ENCODE results near the gene ITPR2.

The ITPR2 gene

DNA sequence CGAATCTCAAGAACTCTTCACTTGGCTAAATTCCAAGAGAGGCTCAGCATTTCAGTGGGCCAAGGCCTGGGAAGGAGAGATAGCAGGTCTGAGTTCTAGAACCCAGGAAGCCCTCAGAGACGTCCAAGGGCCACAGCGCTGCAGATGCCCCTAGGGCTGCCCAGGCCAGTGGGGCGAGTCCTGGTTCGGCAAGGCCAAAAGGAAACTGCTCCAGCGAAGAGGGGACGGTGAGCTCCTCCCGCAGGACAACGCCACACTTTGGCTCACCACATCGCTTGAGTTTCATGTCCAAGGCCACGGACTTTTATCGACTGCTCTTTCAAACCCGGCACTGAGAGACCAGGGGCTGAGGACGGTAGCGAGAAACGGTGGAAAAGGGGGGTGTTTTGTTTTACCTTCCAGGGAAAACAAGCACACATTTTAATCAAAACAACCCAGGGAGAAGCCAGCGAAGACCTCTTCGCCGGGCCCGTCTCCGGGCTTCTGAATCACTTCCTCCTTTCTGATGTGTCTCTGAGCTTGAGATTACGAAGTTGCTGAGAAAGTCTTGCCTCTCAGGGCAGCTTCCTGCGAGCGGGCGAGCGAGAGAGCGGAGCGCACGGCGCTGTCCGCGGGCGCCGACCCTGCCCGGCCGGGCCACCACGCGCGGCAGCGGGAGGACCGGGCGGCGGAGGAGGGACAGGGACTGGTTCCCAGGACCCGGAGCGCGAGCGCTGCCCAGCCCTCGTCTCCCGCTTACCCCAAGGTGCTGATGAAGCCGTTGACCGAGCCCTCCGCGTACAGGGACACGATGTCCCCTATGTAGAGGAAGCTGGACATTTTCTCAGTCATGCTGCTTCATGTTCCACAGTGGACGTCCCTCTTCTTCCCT lies 808 bp downstream of the ITPR2 start:
- Histone ChIP-seq H3K27ac (ENCODE audit: low read depth, low read length) (peak overlapping the region; percentile 44), H3K4me3 (ENCODE audit: low read depth, low read length) (peak overlapping the region; percentile 79)

DNA sequence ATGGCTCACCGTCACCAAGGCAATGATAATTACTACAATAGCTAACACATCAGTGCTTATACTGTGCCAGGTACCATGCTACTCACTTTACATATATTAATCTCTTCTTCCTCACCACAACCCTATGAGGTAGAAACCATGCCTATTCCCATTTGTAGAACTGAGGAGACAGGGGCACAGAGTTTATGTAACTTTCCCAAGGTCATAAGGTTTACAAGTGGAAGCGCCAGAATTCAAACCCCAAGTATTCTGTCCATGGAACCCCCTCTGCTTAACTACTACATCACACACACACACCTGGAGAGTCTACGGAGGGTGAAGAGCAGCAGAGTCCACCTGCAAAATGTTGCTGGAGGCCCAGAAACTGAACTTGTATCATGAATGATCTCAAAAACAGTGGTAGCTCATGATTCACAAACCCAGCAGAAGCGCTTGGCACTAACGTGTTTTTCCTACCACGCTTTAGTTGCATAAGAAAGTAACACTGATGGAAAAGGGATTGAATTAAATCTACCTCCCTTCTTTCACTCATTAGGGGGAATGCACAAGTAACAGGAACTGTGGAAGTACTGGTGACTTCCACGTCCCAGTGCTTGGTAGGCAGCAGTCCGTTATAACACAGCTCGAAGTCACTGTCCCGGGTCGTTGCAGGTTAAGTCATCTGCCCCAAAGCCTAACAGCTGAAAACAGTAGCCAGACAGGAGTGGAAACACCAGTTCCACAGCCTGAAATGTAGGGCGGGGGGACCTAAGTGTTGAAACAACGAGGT lies 2.0 kb downstream of the ITPR2 start:
- H3K9me3 ChIP-seq (ENCODE audit: control insufficient read depth, insufficient read depth, low read length): no peaks in the 10 kb centered on the region
- H3K4me3 ChIP-seq (ENCODE audit: low read depth, low read length): peak overlapping the region; percentile 55
- no peaks in the 10 kb centered on the region for H3K27me3 ChIP-seq (ENCODE audit: control insufficient read depth, insufficient read depth, low read length)
- H3K27ac ChIP-seq (ENCODE audit: low read depth, low read length): no peak overlapping the region
- no peak overlapping the region for H3K9ac ChIP-seq (ENCODE audit: low read depth, low read length)
- H3K36me3 ChIP-seq (ENCODE audit: control insufficient read depth, insufficient read depth, low read length): no peaks in the 10 kb centered on the region
- peaks cover 9% of the 10 kb centered on the region for H3K4me1 ChIP-seq (ENCODE audit: control insufficient read depth, insufficient read depth, low read length)

More for the DNA sequence above, 808 bp downstream of the ITPR2 start:
- no peaks in the 10 kb centered on the region for H3K27me3 ChIP-seq (ENCODE audit: control insufficient read depth, insufficient read depth, low read length)
- H3K9me3 ChIP-seq (ENCODE audit: control insufficient read depth, insufficient read depth, low read length): no peaks in the 10 kb centered on the region
- peaks cover 9% of the 10 kb centered on the region for H3K4me1 ChIP-seq (ENCODE audit: control insufficient read depth, insufficient read depth, low read length)
- peak overlapping the region; percentile 38 for H3K9ac ChIP-seq (ENCODE audit: low read depth, low read length)
- no peaks in the 10 kb centered on the region for H3K36me3 ChIP-seq (ENCODE audit: control insufficient read depth, insufficient read depth, low read length)

DNA sequence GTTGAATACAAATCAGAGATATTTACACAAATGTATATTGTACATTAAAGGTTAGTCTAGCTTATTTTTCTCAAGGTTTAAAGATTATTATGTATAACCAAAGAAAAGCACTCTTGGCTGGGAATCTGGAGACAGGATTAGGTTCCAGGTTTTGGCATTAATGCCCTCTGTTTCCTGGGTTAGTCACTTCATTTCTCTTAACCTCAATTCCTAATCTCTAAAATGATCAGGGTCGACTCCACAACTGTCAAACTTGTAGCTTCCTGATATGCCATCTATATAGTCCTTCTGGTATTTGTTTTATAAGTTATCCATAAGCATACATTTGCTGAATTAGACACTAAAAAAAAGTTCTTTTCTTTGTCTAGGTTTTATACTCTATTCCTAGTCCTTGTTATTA lies 2.6 kb downstream of the ITPR2 start:
- Histone ChIP-seq H3K27ac (ENCODE audit: low read depth, low read length) (no peak overlapping the region), H3K27me3 (ENCODE audit: control insufficient read depth, insufficient read depth, low read length) (no peaks in the 10 kb centered on the region), H3K9me3 (ENCODE audit: control insufficient read depth, insufficient read depth, low read length) (no peaks in the 10 kb centered on the region), H3K4me3 (ENCODE audit: low read depth, low read length) (peak overlapping the region; percentile 55), H3K9ac (ENCODE audit: low read depth, low read length) (no peak overlapping the region), H3K4me1 (ENCODE audit: control insufficient read depth, insufficient read depth, low read length) (peaks cover 9% of the 10 kb centered on the region), H3K36me3 (ENCODE audit: control insufficient read depth, insufficient read depth, low read length) (no peaks in the 10 kb centered on the region)

DNA sequence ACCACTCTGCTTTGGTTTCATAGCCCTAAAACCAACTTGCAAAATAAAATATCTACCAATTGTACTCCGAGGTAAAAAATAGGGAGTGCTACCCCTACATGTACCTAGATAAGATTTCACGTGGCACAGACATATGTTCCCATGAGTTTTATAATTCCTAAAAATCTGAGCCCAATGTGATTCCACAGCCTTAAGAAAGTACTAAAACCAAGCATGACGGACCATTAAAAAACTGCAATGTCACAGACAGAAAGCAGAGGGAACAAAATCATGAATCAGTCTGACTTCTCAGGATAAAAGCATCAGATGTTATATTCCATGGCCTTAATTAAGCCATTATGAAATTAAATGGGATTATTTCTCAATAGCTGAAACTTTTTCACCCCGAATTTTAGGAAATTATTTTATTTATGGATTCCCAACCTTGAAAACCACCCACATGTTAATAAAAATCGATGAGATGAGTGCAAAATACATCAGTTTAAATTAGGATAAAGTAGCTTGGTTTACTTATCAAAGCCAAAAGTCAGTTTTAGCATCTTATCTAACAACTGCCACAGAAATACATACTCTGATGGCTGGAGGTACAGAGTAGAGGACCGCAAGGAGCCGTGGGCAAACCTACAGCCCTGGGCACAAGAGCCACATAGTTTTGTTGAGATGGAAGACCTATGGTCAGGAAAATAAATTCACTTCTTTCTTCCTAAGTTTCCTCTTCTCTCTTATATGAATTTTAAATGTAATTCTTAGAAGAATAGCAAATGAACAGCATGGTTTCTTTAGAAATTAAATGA lies 4.5 kb downstream of the ITPR2 start:
- H3K4me1 ChIP-seq (ENCODE audit: control insufficient read depth, insufficient read depth, low read length): peaks cover 6% of the 10 kb centered on the region
- no peak overlapping the region; the same call in 1 of the 2 replicates for H3K4me3 ChIP-seq (ENCODE audit: low read depth, low read length)
- H3K9ac ChIP-seq (ENCODE audit: low read depth, low read length): no peak overlapping the region
- no peaks in the 10 kb centered on the region for H3K9me3 ChIP-seq (ENCODE audit: control insufficient read depth, insufficient read depth, low read length)
- no peaks in the 10 kb centered on the region for H3K36me3 ChIP-seq (ENCODE audit: control insufficient read depth, insufficient read depth, low read length)
- H3K27me3 ChIP-seq (ENCODE audit: control insufficient read depth, insufficient read depth, low read length): no peaks in the 10 kb centered on the region
- no peak overlapping the region for H3K27ac ChIP-seq (ENCODE audit: low read depth, low read length)

- Histone ChIP-seq H3K9ac (ENCODE audit: low read depth, low read length) (no peak overlapping the region), H3K4me3 (ENCODE audit: low read depth, low read length) (no peak overlapping the region), H3K27me3 (ENCODE audit: control insufficient read depth, insufficient read depth, low read length) (no peaks in the 10 kb centered on the region), H3K36me3 (ENCODE audit: control insufficient read depth, insufficient read depth, low read length) (no peaks in the 10 kb centered on the region), H3K27ac (ENCODE audit: low read depth, low read length) (no peak overlapping the region), H3K9me3 (ENCODE audit: control insufficient read depth, insufficient read depth, low read length) (no peaks in the 10 kb centered on the region), H3K4me1 (ENCODE audit: control insufficient read depth, insufficient read depth, low read length) (peaks cover 8% of the 10 kb centered on the region)
These were observed 6.6 kb downstream of the ITPR2 start for GRCh38 chr12:26826437-26826836.

- Histone ChIP-seq H3K4me3 (ENCODE audit: low read depth, low read length) (no peak overlapping the region), H3K4me1 (ENCODE audit: control insufficient read depth, insufficient read depth, low read length) (peaks cover 14% of the 10 kb centered on the region)
These were observed 7.5 kb downstream of the ITPR2 start for GRCh38 chr12:26825459-26826016.

GRCh38 chr12:26823390-26823789 lies 9.6 kb downstream of the ITPR2 start:
- Histone ChIP-seq H3K9ac (ENCODE audit: low read depth, low read length) (no peak overlapping the region), H3K4me1 (ENCODE audit: control insufficient read depth, insufficient read depth, low read length) (peaks cover 8% of the 10 kb centered on the region; the same call in 1 of the 2 replicates), H3K27me3 (ENCODE audit: control insufficient read depth, insufficient read depth, low read length) (no peaks in the 10 kb centered on the region), H3K36me3 (ENCODE audit: control insufficient read depth, insufficient read depth, low read length) (no peaks in the 10 kb centered on the region), H3K4me3 (ENCODE audit: low read depth, low read length) (no peak overlapping the region), H3K27ac (ENCODE audit: low read depth, low read length) (no peak overlapping the region), H3K9me3 (ENCODE audit: control insufficient read depth, insufficient read depth, low read length) (no peaks in the 10 kb centered on the region)

More at GRCh38 chr12:26825459-26826016, 7.5 kb downstream of the ITPR2 start:
- Histone ChIP-seq H3K9ac (ENCODE audit: low read depth, low read length) (no peak overlapping the region), H3K27me3 (ENCODE audit: control insufficient read depth, insufficient read depth, low read length) (no peaks in the 10 kb centered on the region), H3K36me3 (ENCODE audit: control insufficient read depth, insufficient read depth, low read length) (no peaks in the 10 kb centered on the region), H3K9me3 (ENCODE audit: control insufficient read depth, insufficient read depth, low read length) (no peaks in the 10 kb centered on the region), H3K27ac (ENCODE audit: low read depth, low read length) (no peak overlapping the region)

DNA sequence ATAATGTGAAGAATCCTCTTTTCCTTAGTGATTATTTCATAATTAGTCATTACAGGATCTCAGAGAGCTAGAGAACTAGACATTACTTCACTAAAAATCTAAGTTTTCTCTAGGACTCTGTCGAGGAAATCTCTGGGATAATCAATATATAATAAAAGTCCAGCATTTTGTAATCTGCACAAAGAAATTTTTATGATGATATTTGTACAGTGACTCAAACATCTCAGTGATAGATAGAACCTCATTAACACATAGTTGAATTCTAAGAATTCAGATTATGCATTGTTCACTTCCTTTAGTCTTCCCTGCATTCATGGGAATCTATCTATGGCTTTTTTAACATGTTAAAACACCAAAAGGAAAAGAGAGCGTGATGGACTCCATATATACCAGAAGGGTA lies 11.0 kb downstream of the ITPR2 start:
- H3K9ac ChIP-seq (ENCODE audit: low read depth, low read length): no peak overlapping the region
- no peak overlapping the region for H3K27ac ChIP-seq (ENCODE audit: low read depth, low read length)
- H3K4me1 ChIP-seq (ENCODE audit: control insufficient read depth, insufficient read depth, low read length): peaks cover 15% of the 10 kb centered on the region; the same call in 1 of the 2 replicates
- H3K4me3 ChIP-seq (ENCODE audit: low read depth, low read length): no peak overlapping the region
- no peaks in the 10 kb centered on the region for H3K9me3 ChIP-seq (ENCODE audit: control insufficient read depth, insufficient read depth, low read length)
- H3K27me3 ChIP-seq (ENCODE audit: control insufficient read depth, insufficient read depth, low read length): no peaks in the 10 kb centered on the region
- H3K36me3 ChIP-seq (ENCODE audit: control insufficient read depth, insufficient read depth, low read length): no peaks in the 10 kb centered on the region

GRCh38 chr12:26821212-26821701 lies 11.7 kb downstream of the ITPR2 start:
- H3K9ac ChIP-seq (ENCODE audit: low read depth, low read length): no peak overlapping the region
- H3K27ac ChIP-seq (ENCODE audit: low read depth, low read length): no peak overlapping the region
- H3K4me3 ChIP-seq (ENCODE audit: low read depth, low read length): no peak overlapping the region
- H3K4me1 ChIP-seq (ENCODE audit: control insufficient read depth, insufficient read depth, low read length): peaks cover 15% of the 10 kb centered on the region; the same call in 1 of the 2 replicates
- no peaks in the 10 kb centered on the region for H3K9me3 ChIP-seq (ENCODE audit: control insufficient read depth, insufficient read depth, low read length)
- no peaks in the 10 kb centered on the region for H3K36me3 ChIP-seq (ENCODE audit: control insufficient read depth, insufficient read depth, low read length)
- H3K27me3 ChIP-seq (ENCODE audit: control insufficient read depth, insufficient read depth, low read length): no peaks in the 10 kb centered on the region

DNA sequence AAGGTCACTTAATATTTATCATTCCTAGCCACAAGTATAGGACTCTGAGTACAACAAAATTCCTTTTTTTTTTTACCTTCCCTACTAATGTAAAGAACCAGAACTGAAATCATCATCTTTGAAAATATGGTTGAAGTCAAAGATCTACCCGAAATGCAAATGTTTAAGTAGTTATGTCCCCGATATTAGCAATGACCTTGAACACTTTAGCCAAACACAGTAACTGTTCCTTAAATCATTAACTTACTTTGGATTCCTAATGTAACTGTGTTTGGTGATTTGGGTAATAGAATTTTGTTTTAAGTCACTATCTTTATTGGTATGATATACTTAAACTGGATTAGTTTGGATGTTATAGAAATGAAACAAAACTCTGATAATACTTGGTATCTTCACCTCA lies 14.4 kb downstream of the ITPR2 start:
- no peak overlapping the region for H3K9ac ChIP-seq (ENCODE audit: low read depth, low read length)
- H3K4me3 ChIP-seq (ENCODE audit: low read depth, low read length): no peak overlapping the region
- H3K36me3 ChIP-seq (ENCODE audit: control insufficient read depth, insufficient read depth, low read length): no peaks in the 10 kb centered on the region
- no peaks in the 10 kb centered on the region for H3K27me3 ChIP-seq (ENCODE audit: control insufficient read depth, insufficient read depth, low read length)
- H3K4me1 ChIP-seq (ENCODE audit: control insufficient read depth, insufficient read depth, low read length): peaks cover 15% of the 10 kb centered on the region; the same call in 1 of the 2 replicates
- H3K27ac ChIP-seq (ENCODE audit: low read depth, low read length): no peak overlapping the region
- no peaks in the 10 kb centered on the region for H3K9me3 ChIP-seq (ENCODE audit: control insufficient read depth, insufficient read depth, low read length)

Data from HUES48 (cell line).